Activated naive CD4-positive, alpha-beta T cell (primary cell): ENCODE results near the gene FEN1.

Experiments used
- DNase-seq, 4 experiments: peaks; one replicate each; lab custom pipeline; 2025; lab: John Stamatoyannopoulos, UW

The FEN1 gene

DNA sequence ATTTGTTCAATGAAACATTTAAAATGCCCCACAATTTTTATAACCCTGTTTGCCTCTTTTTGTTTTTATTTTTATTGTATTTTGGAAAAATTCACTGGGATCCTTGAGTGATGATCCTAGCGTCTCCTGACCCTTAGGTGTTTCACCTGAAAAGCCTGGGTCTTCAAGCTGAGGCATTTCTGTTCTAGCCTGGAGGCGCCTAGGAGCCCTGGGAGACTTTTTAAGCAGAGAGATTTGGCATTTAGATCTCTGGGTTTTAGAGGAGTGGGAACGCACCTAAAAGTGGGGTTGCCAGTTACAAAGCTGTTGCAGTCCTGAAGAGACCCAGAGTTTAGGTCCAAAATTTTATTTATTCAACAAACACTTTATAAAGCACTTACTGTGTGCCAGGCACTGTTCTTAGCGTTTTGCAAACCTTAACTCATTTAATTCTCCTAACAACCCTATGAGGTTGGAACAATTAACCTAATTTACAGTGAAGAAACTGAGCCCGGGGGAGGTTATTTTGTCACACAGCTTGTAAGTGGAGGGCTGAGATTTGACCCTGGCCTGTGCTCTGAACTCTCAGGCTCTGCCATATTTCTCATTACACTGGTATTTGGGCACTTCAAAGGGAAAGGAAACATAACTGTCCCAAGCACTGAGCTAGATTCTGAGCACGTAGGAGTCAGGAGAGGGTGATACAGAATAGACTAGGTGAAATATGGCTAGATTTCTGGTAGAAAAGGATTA, 24.9 kb downstream of the FEN1 start:
- no peak for DNase-seq

DNA sequence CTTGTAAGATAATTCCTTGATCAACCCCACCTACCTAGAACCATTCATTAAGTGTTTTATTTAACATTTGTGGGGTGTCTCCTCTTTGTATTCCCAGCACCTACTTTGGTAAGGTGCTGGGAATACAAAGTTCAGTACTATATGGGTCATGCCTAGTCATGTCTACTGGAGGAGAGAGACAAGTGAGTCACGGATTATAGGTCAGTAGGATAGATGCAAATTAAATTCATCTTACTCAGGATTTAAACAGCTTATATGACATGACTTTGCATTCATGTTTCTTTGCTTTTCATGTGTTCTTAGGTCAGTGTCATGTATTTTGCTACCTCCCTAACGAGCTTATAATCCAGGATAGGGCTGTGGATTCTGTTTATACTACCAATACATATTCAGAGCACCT, 27.5 kb downstream of the FEN1 start:
- DNase-seq: no peak

DNA sequence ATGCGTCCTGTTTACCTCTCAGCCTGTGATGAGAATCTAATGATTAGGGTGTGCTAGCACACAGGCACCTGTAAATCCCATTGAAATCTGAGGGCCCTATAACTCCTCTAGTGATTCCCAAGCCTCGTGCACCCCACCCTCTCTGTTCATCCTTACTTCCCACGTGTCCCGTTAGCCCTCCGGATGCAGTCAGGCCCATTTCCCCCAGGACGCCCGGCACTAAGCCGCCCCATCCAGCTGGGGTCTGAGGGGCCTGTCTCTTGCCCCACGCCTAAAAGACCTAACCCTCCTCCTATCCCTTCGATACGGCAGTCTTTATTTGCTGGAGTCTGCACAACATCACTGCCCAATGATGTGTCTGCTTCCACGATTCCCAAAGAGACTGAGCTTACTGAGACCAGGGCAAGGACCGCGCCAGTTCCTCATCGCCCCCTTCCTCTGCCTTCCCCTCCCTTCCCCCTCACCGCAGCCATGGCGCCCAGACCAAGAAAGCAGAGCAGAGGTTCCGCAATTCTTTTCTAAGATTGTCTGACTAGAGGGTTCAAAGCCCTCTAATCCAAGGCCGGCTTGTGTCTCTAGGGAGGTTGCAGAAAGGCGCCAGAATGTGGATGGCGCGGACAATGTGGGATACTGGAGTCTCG, 34.3 kb downstream of the FEN1 start:
- no peak for DNase-seq

DNA sequence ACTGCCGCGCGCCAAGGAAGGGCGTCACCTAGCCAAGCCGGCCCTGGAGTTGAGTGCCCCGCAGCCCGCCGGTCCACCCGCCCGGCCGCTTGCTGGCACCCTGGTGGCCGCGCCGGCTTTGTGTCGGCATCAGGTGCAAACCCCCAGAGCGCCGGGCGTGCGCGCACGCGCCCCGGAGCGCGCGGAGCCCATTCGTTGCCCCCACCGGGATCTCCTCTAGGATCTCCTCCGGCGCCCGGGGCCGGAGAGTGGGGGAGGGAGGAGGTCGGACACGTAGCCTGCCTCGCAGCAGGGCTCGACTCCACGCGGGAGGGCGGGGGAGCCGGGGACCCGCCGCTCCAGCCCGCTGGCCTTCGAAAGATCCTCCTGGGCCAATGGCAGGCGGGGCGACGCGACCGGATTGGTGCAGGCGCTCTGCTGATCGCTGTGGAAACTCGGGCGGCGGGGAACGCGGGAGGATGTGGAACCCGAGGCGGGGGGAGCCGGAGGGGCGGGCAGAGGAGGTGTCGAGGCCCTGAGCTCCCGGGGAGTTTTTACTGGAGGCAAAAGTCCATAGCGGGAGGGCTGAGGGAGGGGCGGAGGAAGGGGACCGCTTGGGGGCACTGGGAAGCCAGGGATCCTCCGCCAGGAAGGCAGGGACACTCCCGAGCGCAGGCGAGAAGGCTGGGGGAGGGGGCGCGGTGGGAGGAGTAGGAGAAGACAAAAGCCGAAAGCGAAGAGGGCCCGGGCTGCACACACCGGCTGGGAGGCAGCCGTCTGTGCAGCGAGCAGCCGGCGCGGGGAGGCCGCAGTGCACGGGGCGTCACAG, 35.1 kb downstream of the FEN1 start, which contains the start of gene FADS2:
FADS2 (plus strand) TSS at position 730 of the 808 bp plus-strand sequence. CDS start 91 bp downstream, outside the sequence.
- peak in 2 of 4 experiments; percentile 36 to 42 for DNase-seq

DNA sequence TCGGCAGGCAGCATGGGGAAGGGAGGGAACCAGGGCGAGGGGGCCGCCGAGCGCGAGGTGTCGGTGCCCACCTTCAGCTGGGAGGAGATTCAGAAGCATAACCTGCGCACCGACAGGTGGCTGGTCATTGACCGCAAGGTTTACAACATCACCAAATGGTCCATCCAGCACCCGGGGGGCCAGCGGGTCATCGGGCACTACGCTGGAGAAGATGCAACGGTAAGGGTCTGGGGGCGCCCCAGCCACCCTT, 35.6 kb downstream of the FEN1 start:
- no peak for DNase-seq

DNA sequence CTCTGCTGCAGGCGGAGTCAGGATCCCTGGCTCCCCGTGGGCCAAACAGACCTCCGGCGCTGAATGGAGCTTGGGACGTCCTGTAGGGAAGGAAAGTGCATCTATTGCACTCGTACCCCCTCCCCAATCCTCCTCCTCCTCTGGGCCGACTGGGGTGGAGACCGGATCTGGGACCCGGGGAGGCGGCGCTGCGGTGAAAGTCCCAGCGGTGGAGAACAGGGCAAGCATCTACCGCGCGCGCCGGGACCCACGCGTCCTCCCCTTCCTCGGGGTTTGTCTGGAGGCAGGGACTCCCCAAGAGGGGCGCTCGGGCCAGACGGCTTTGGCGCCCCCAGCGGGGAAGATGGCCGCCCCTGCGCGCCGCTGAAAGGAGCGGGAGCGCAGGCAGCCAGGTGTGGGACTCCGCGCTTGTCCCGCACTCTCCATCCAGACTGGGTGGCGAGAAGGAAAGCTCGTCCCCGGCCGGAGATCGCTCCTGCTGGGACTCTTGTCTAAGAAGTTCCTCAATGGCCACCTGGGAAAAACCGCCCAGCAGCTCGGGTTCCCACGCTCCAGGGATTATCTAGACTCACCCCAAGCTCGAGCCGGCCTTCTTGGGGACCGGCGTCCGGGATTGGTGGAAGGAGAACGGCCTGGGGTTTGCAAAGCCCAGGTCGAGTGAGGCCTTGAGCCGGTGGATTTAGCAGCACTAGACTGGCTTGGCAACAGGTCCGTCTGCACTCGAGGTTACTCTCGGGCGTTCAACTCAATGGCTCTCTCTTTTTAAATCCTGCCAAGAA, 36.1 kb downstream of the FEN1 start:
- DNase-seq: peak in 1 of 4 experiments; percentile 8

DNA sequence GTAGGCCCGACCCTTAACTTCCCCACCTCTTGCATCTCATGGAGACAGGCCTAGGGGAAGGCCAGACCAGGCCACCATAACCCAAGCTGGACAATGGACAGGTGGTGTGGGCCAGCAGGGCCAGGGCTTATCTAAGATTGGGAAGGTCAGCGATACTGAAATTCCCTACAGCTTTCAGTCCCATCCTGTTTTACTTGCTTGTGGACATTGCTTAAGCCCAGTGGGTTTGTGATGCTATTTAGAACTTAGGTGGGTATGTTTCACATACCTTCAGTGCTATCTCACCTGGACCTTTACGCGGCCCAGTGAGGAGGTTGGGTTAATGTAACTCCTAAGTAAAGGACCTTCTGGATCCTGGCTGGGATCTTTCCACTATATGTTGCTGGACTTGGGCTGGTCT, 37.1 kb downstream of the FEN1 start:
- DNase-seq: no peak

DNA sequence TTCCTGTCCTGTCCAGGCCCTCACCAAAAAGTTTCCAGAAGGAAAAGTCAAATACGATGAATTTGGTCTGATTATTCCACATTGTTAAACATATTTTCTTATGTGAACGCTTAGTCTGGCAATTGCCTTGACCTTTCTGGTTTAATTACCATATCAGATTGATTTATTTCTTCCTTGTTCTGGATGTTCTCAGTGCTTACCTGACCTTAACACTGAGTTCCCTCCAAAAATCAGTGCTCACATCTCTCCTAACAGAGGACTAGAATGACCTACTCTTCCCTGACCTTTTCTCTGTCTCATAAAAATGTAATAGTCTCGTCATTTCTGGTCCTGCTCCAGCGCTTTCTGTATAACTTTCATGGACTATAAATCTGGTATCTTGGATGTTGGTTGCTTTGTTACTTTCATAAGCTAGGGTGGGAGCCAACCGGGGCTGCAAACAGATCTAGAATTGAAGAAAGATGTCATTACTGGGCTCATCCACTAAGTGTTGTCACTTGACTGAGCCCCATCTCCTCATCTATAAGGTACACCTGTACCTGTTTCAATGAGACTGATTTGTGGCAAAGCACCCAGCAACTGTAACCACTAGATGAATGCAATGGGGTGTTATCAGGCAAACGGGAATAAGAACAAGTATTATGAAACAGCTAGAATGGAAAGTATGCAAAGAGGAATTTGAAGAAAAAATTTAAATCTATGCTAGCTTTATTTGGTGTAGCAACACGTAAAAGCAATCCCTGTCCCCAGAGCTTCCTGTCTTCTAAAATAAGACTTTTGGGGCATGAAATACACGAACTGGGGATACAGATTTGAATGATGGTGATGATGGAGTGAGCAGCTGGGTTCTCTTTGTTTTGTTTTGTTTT, 37.8 kb downstream of the FEN1 start:
- no peak for DNase-seq

DNA sequence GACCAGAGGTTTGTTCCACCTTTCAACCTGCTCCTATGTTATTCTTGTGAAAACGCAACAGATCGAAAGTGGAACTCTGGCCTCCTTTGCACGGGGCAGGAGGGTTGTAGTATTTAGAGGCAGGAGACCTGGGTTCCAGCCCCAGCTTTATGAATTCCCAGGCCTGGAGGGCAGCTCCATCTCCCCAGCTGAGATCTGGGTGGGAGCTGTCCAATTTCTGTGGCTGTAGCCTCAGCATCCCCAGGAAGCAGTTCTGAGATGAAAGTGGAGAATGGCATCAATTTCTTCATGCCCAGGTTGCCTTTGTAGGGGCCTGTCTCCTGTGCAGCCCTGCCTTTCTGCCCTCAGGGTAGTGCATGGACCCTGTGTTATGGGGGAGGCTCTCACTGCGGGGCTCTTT, 39.5 kb downstream of the FEN1 start:
- no peak for DNase-seq

DNA sequence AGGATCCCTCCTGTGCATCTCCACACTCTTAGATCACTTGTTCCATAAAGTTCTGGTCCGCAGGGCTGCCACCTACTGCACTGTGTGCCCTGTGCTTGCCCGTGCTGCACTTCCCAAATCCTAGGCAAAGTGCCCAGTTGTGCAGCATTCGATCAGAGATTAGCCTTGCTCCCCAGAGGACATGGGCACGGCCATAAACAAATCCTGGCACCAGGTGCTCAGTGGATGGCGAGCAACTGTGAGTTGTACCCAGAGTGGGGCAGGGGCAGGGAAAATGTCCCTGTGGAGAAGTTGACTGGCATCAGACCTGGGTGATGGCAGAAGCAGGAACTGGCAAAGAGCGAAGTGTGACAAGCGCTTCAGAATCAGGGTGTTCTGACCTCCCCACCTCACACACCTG, 40.0 kb downstream of the FEN1 start:
- no peak for DNase-seq

DNA sequence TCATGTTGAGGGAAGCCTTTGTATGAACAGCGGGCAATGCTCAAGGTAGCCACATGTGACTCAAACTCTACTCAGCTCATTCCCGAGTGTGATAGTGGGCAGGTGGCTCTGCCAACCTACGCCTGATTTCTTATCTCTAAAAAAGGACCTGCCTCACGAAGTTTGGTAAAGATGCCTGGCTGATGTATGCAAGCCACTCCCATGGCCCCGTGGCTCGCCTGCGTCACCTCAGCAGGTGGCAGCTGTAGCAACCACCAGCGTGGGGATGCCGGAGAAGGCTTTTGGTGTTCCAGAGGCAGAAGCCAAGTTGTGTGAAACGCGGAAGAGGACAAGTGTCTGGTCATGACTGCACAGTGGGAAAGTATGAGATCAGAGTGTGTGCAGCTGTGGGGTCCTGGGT, 40.8 kb downstream of the FEN1 start:
- DNase-seq: no peak

DNA sequence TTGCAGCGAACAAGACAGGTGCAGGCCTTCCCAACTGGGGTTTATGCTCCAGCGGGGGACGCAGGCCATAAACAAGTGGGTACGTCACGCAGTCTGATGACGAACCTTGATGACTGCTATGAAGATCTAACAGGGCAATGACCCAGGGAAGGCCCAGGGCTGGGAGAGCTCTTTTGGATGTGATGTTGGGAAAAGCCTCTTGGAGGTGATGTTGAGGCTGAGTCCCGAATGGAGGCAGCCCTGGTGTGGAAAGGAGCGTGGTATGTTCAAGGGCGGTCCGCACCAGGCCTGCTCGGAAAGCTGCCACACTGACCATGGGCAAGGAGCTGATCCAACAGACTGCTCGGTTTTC, 41.2 kb downstream of the FEN1 start:
- no peak for DNase-seq

DNA sequence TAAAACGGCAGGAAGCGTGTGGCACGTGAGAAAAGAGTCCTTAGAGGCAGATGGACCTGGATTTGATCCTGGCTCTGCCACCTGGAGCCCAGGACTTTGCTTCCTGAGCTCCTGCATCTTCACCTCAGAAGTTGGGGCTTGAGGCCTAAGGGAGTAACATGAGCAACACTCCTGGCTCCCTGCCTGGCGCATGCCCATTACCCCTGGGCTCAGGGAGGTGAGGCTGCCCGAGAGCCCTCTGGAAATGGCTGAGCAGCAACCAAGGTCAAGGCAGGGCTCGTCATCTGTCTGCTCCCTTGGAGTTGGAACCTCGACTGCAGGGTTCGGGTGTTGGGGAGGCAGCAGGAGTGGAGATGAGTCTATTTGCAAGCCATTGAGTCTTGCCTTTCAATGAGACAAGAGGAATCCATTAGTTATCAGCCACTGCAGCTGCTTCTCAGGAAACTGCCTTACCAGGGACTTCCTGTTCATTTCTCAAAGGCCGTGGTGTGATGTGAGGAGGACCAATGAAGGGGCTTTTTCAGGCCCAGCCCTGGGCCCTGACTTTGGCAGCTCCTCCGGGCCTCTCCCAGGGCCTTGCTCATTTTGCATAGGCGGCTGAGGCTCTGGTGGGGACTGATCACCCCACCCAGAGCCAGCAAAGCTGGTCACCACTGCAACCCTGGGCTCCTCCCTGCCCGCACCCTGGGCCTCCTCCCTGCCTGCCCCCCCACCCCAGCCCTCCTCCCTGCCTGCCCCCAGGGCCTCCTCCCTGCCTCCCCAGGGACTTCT, 41.8 kb downstream of the FEN1 start:
- DNase-seq: peak in 1 of 4 experiments; percentile 10

DNA sequence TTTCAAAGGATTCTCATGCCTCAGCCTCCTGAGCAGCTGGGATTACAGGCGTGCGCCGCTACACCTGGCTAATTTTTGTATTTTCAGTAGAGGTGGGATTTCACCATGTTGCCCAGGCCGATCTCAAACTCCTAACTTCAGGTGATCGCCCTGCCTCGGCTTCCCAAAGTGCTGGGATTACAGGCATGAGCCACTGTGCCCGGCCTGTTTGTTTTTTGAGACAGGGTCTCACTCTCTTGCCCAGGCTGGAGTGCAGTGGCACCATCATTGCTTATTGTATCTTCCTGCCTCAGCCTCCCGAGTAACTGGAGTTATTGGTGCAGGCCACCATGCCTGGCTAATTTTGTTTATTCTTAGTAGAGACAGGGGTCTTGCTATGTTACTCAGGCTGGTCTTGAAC, 43.5 kb downstream of the FEN1 start:
- no peak for DNase-seq

DNA sequence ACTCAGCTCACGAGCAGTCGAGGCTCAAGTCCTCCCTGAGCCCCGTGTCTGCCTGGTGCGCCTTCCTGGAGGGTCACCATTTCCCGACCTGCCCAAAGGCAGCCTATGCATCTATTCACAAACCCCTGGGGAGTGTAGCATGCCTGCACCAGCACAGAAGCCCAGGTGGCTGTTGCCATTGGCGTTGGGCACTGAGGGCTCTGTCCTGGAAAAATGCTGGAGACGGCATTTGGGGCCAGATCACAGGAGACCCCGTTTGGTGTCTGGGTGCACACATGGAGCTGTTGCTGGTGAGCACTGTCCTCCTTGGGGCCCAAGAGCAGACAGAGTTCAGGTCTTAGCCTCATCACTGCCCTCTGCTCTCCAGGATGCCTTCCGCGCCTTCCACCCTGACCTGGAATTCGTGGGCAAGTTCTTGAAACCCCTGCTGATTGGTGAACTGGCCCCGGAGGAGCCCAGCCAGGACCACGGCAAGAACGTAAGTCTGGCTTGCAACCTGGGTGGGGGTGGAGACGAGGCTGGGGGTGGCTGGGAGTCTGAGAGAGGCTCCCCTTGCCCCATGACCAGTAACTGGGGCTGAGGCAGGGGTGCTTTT, 44.8 kb downstream of the FEN1 start:
- no peak for DNase-seq

DNA sequence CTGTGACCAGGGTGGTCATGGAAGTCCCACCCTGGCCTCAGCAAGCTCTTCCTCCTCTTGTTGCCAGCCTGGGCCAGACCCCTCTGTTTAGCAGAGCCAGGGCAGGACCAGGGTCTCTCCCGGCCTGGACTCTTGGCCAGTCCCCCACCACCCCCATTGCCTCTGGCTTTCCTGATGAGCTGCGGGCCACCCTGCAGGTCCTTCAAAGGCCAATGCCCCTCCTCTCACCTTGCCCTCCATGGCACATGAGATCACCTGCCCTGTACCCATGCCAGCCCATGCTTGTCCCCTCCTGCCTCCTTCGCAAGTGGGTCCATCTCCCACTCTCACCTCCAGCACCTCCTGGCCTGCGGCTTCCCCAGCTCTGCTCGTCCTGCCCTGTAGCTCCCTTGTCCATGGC, 45.8 kb downstream of the FEN1 start:
- no peak for DNase-seq

DNA sequence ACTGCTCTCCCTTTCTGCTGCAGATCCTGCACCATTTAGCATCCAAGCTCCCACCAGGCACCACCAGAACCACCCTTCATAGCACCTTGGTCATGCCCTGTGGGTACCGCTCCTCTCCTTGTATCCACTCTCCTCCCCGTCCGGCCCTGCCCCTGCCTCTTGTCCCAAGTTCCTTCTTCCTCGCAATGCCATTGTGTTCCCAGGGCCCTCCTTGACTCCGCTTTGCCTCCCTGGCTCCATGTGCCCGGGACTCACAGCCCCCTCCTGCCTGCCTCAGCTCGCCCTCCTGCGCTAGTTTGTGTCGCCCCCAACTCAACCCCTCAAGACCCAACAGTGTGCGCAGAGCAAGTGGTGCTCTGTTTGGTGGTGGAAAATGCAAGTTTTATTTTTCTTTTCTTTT, 46.2 kb downstream of the FEN1 start:
- DNase-seq: no peak

DNA sequence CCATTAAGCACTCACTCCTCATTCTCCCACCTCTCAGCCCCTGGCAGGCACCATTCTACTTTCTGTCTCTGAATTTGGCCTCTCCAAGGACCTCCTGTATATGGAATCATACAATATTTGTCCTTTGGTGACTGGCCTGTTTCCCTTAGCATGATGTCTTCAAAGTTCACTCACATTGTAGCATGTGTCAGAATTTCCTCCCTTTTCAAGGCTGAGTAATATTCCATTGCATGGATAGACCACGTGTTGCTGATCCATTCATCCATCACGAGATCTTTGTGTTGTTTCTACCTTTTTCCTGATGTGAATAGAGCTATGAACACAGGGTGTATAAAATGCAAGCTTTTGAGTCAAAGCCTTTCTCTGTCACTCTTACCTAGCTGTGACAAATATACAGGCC, 47.0 kb downstream of the FEN1 start:
- no peak for DNase-seq

DNA sequence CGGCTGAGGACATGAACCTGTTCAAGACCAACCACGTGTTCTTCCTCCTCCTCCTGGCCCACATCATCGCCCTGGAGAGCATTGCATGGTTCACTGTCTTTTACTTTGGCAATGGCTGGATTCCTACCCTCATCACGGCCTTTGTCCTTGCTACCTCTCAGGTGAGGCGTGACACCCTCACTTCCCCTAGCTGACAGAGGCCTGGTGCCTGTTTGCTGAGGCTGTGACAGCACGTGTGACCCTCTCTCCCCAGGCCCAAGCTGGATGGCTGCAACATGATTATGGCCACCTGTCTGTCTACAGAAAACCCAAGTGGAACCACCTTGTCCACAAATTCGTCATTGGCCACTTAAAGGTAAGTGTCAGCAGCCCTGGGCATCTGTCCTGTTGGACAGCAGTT, 47.7 kb downstream of the FEN1 start:
- no peak for DNase-seq
